Thoracic aorta (tissue), 2 donors: Measurements from ENCODE around the gene ATG7. TPM values are rescaled to one million over a fixed set of nuclear protein-coding genes. Genes with fewer than 3 reads are reported as not detected.
"Not testable (repeated sequence)": the region's sequence is repeated elsewhere in the genome, so short reads cannot be mapped to it uniquely, and the experiment has no call there.

Experiments used
- ATAC-seq: fragments of 150-250 bp; one replicate; pipeline ENCODE4 v1.8.0; 2017; ENCODE audit warnings: low read depth; ENCODE audit not compliant: insufficient number of reproducible peaks, low FRiP score
- DNase-seq: peaks from one replicate; pipeline ENCODE4 v3.0.0-alpha.2; 2020; ENCODE audit warnings: low spot score
- H3K27ac ChIP-seq, 2 donors: fragments of 200-600 bp; sonication (generic); 1 replicate in 1 of 2; 2 replicates in 1 of 2; pipeline ENCODE4 v1.5.1; 2016; ENCODE audit warnings: mild to moderate bottlenecking in 2 of 2, moderate library complexity in 2 of 2
- H3K27me3 ChIP-seq: fragments of 200-600 bp; sonication (generic); replicated peaks from 2 replicates; pipeline ENCODE4 v1.6.0; 2016; ENCODE audit warnings: mild to moderate bottlenecking; ENCODE audit not compliant: insufficient read depth
- H3K36me3 ChIP-seq: fragments of 200-600 bp; sonication (generic); one replicate; pipeline ENCODE4 v1.5.1; 2016
- H3K4me1 ChIP-seq, 2 donors: fragments of 200-600 bp; sonication (generic); 1 replicate in 1 of 2; 2 replicates in 1 of 2; pipeline versions ENCODE4 v1.5.1 to v1.6.0; 2016; ENCODE audit warnings: low read depth in 2 of 2, mild to moderate bottlenecking in 1 of 2; ENCODE audit not compliant: control insufficient read depth in 1 of 2
- H3K4me3 ChIP-seq: fragments of 200-600 bp; sonication (generic); 2 replicates; pipeline ENCODE4 v1.5.1; 2016; ENCODE audit warnings: mild to moderate bottlenecking
- H3K9me3 ChIP-seq: fragments of 200-600 bp; sonication (generic); 2 replicates; pipeline ENCODE4 v1.5.1; 2016
- CTCF ChIP-seq: fragments of 200-600 bp; sonication (generic); IDR thresholded peaks from one replicate; pipeline ENCODE4 v1.5.1; 2019; ENCODE audit warnings: antibody characterized with exemption
- total RNA-seq, 2 donors: library from RNA; depleted of rRNA; stranded (reverse); fragments of >200 nt; gene quantifications; one replicate each; pipeline versions ENCODE4 v1.1.0 to v1.2.3, GENCODE V29; 2016

ATG7 gene
- total RNA-seq, 2 donors from 2014 or later: 56.6 to 88.3 TPM

DNA sequence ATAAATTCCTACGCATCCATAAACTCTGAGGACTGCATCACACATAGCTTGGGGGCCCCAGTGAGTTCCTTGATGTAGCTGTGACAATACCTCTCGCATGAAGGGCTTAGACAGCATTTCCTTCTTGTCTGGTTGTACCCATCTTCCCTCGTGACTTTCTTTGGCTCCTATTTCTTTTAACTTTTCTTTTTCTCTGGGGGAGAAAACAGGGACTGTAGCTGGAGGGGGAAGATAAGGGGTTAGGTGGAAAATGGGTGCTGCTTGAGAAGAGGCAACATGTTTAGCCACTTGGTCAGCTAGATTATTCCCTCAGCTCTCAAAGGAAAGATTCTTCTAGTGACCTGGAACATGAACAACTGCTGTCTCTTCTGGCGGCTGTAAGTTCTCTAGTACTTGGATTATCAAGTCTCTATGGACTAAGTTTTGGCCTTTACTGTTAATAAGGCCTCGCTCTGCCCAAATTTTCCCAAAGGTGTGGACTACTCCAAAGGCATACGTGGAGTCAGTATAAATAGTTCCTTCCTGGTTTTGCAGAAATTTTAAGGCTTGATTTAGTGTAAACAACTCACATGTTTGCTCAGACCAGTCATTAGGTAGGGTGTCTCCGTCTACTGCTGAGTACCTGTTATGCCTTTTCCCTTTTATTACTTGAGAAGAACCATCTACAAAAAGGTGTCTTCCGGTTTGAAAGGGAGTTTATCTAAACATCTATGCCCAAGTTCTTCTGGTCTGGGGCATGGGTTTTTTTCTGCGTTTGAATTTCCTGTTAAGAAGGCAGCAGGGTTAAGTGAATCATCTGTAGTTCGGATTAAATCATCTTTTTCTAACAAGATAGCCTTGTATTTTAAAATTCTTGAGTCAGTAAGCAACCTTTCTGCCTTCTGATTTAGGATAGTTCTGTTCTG, 21.0 kb upstream of the ATG7 start:
- Histone ChIP-seq H3K4me3 (no peak overlapping the region), H3K9me3 (no peaks in the 10 kb centered on the region), H3K36me3 (no peaks in the 10 kb centered on the region), H3K27me3 (no peaks in the 10 kb centered on the region), H3K4me1 (peaks cover 0 to 6% of the 10 kb centered on the region in 2 donors), H3K27ac (no peak overlapping the region)
- ATAC-seq (no peak), DNase-seq (no peak)
- TF ChIP-seq CTCF: no peak

- no peaks in the 10 kb centered on the region for H3K9me3 ChIP-seq
- H3K27ac ChIP-seq: no peak overlapping the region
- no peaks in the 10 kb centered on the region for H3K27me3 ChIP-seq
- no peak for TF ChIP-seq CTCF
- H3K36me3 ChIP-seq: no peaks in the 10 kb centered on the region
- DNase-seq: no peak
- no peak overlapping the region for H3K4me3 ChIP-seq
- H3K4me1 ChIP-seq: no peaks in the 10 kb centered on the region
- ATAC-seq: no peak
Observed at GRCh38 chr3:11251807-11252176, 20.4 kb upstream of the ATG7 start.

- no peaks in the 10 kb centered on the region for H3K27me3 ChIP-seq
- no peaks in the 10 kb centered on the region for H3K9me3 ChIP-seq
- no peak overlapping the region for H3K27ac ChIP-seq
- DNase-seq: no peak
- no peak overlapping the region for H3K4me3 ChIP-seq
- no peak for ATAC-seq
- peaks cover 11% of the 10 kb centered on the region for H3K36me3 ChIP-seq
- TF ChIP-seq CTCF: no peak
- H3K4me1 ChIP-seq: no peaks in the 10 kb centered on the region
Observed at GRCh38 chr3:11254876-11255275, 17.3 kb upstream of the ATG7 start.

GRCh38 chr3:11255537-11255936, 16.7 kb upstream of the ATG7 start:
- H3K9me3 ChIP-seq, H3K4me1 ChIP-seq, DNase-seq, H3K27me3 ChIP-seq, ATAC-seq, H3K27ac ChIP-seq, H3K4me3 ChIP-seq: not testable (repeated sequence)
- peaks cover 13% of the 10 kb centered on the region for H3K36me3 ChIP-seq

- Histone ChIP-seq H3K36me3 (peaks cover 13% of the 10 kb centered on the region), H3K4me1 (no peaks in the 10 kb centered on the region), H3K9me3 (no peaks in the 10 kb centered on the region), H3K27me3 (no peaks in the 10 kb centered on the region), H3K4me3 (no peak overlapping the region), H3K27ac (no peak overlapping the region)
- ATAC-seq (no peak), DNase-seq (no peak)
- no peak for TF ChIP-seq CTCF
Observed at GRCh38 chr3:11258958-11259357, 13.2 kb upstream of the ATG7 start.
